GM12873 (cell line): ENCODE results near the gene BCL11A.

ENCODE experiments used
- CTCF ChIP-seq: IDR thresholded peaks from 2 replicates; pipeline ENCODE4 v1.5.1; 2012; ENCODE audit warnings: low read depth, mild to moderate bottlenecking, moderate library complexity, low read length, control low read depth; ENCODE audit not compliant: insufficient read depth; ENCODE audit errors: missing control alignments

BCL11A gene

GRCh38 chr2:60460577-60461420 lies 92.7 kb downstream of the BCL11A start:
- TF ChIP-seq CTCF, result no peak

GRCh38 chr2:60459851-60460250 lies 93.6 kb downstream of the BCL11A start:
- TF ChIP-seq CTCF, result no peak

- TF ChIP-seq CTCF, result no peak
Measured at GRCh38 chr2:60456115-60456770, 97.2 kb downstream of the BCL11A start.

- no peak for TF ChIP-seq CTCF
Measured at GRCh38 chr2:60453872-60454271, 99.6 kb downstream of the BCL11A start.

- no peak for TF ChIP-seq CTCF
Measured at GRCh38 chr2:60453301-60453700, 100.2 kb downstream of the BCL11A start.

- TF ChIP-seq CTCF, result no peak
Measured at GRCh38 chr2:60450488-60450887, 103.0 kb downstream of the BCL11A start.

- no peak for TF ChIP-seq CTCF
Measured at GRCh38 chr2:60447943-60448342, 105.5 kb downstream of the BCL11A start.
